ENCODE results near the gene RARG.
"Not testable (repeated sequence)": the region's sequence is repeated elsewhere in the genome, so short reads cannot be mapped to it uniquely, and the experiment has no call there.

Gene RARG

DNA sequence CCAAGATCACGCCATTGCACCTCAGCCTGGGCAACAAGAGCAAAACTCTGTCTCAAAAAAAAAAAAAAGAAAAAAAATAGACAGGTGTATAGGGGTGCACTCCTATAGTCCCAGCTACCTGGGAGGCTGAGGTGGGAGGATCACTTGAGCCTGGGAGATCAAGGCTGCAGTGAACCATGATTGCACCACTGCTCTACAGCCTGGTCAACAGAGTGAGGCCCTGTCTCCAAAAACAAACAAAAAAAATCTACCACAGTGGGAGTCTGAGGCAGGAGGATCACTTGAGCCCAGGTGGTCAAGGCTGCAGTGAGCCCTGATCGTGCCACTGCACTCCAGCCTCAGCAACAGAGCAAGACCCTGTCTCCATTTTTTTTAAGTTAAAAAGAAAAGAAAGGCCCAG is 69.0 kb downstream of the RARG start:
- not testable (repeated sequence) for DNase-seq

- no peak for DNase-seq
Measured at GRCh38 chr12:53161119-53161911, 70.7 kb downstream of the RARG start.

- DNase-seq: no peak
Measured at GRCh38 chr12:53160673-53161072, 71.3 kb downstream of the RARG start.
